HepG2 (cell line): Measurements from ENCODE around the gene TRAF4. TPM values are rescaled to one million over a fixed set of nuclear protein-coding genes. Genes with fewer than 3 reads are reported as not detected.
A peak's percentile ranks its signal among the peaks of the same experiment; 100 is the strongest.

ENCODE experiments used
- EEA1 ChIP-seq: sonication (generic); formaldehyde crosslinking; IDR thresholded peaks from 2 replicates; pipeline ENCODE4 v1.5.1; 2020; ENCODE audit warnings: mild to moderate bottlenecking, missing genetic modification reagents, borderline replicate concordance
- ELF1 ChIP-seq: sonication (generic); formaldehyde crosslinking; IDR thresholded peaks from 2 replicates; pipeline ENCODE4 v1.4.0; 2020; ENCODE audit warnings: missing genetic modification reagents
- GABPB1 ChIP-seq: IDR thresholded peaks from 2 replicates; pipeline ENCODE4 v1.6.1; 2016; ENCODE audit warnings: mild to moderate bottlenecking, missing genetic modification reagents, moderate library complexity, missing compliant biosample characterization
- HMG20A ChIP-seq: IDR thresholded peaks from 2 replicates; pipeline ENCODE4 v1.6.1; 2016; ENCODE audit warnings: borderline replicate concordance
- KMT2A ChIP-seq: sonication (generic); formaldehyde crosslinking; IDR thresholded peaks from 2 replicates; pipeline ENCODE4 v1.4.0; 2020; ENCODE audit warnings: missing genetic modification reagents
- MED8 ChIP-seq: sonication (generic); formaldehyde crosslinking; IDR thresholded peaks from 2 replicates; pipeline ENCODE4 v1.8.1; 2023; ENCODE audit warnings: mild to moderate bottlenecking, missing genetic modification reagents; ENCODE audit not compliant: insufficient replicate concordance
- MTF1 ChIP-seq: sonication (generic); formaldehyde crosslinking; IDR thresholded peaks from 2 replicates; pipeline ENCODE4 v1.5.0; 2020; ENCODE audit warnings: missing genetic modification reagents
- MXD3 ChIP-seq: IDR thresholded peaks from 2 replicates; pipeline ENCODE4 v1.6.1; 2016; ENCODE audit warnings: mild to moderate bottlenecking, missing biosample characterization, missing genetic modification reagents
- MYC ChIP-seq: sonication (generic); formaldehyde crosslinking; IDR thresholded peaks from 2 replicates; pipeline ENCODE4 v1.9.0; 2021; ENCODE audit warnings: missing genetic modification reagents, borderline replicate concordance
- MYPOP ChIP-seq: sonication (generic); formaldehyde crosslinking; IDR thresholded peaks from 2 replicates; pipeline ENCODE4 v1.8.1; 2023; ENCODE audit warnings: mild to moderate bottlenecking, moderate library complexity, missing genetic modification reagents
- TFE3 ChIP-seq: IDR thresholded peaks from 2 replicates; pipeline ENCODE4 v1.6.1; 2016
- THAP11 ChIP-seq: IDR thresholded peaks from 2 replicates; pipeline ENCODE4 v1.6.1; 2016; ENCODE audit warnings: missing biosample characterization, missing genetic modification reagents
- ZBTB7B ChIP-seq: sonication (generic); formaldehyde crosslinking; IDR thresholded peaks from 2 replicates; pipeline ENCODE4 v1.4.0; 2020; ENCODE audit warnings: missing genetic modification reagents
- ZNF143 ChIP-seq: sonication (generic); formaldehyde crosslinking; IDR thresholded peaks from 2 replicates; pipeline ENCODE4 v1.4.0; 2020; ENCODE audit warnings: missing genetic modification reagents
- ZNF276 ChIP-seq: sonication (generic); formaldehyde crosslinking; IDR thresholded peaks from 2 replicates; pipeline ENCODE4 v1.4.0; 2020; ENCODE audit warnings: mild to moderate bottlenecking, low read depth, missing genetic modification reagents
- ZNF687 ChIP-seq: sonication (generic); formaldehyde crosslinking; IDR thresholded peaks from 2 replicates; pipeline ENCODE4 v1.5.1; 2020; ENCODE audit warnings: mild to moderate bottlenecking, missing genetic modification reagents, moderate library complexity
- ZSCAN5A ChIP-seq: sonication (generic); formaldehyde crosslinking; IDR thresholded peaks from 2 replicates; pipeline ENCODE4 v1.8.0; 2022; ENCODE audit warnings: mild to moderate bottlenecking, missing genetic modification reagents, borderline replicate concordance
- polyA plus RNA-seq, 8 experiments: library from polyadenylated mRNA; depleted of rRNA in 3 of 8; stranded (reverse) in 7 of 8; unstranded in 1 of 8; fragments of >200 nt; fragmentation: Illumina TruSeq in 4 of 8; extraction: Trizol in 4 of 8; gene quantifications; 2 replicates each; pipeline versions ENCODE4 v1.2.1 to v1.2.3, GENCODE V29; 2011 to 2016; ENCODE audit warnings: low read depth in 4 of 8, missing spikeins in 1 of 8, mixed read lengths in 1 of 8; ENCODE audit not compliant: insufficient read depth in 1 of 8
- total RNA-seq, 5 experiments: library from RNA; depleted of rRNA; stranded (reverse); fragments of >200 nt; fragmentation: Illumina TruSeq; extraction: Trizol; gene quantifications; 2 replicates each; pipeline ENCODE4 v1.2.3, GENCODE V29; 2016; ENCODE audit warnings: low read depth in 1 of 5

The TRAF4 gene
- total and polyA plus RNA-seq, 2 of the 13 experiments (the other 11 are each of a cell fraction or from before 2014, with no cell fraction given), result 86.0 to 89.9 TPM

- 0 out of 2 replicates have a peak, but pooled peaks have one; percentile 8 for TF ChIP-seq MYPOP
- peak; percentile 42 for TF ChIP-seq TFE3 (CRISPR knock-in tag)
- TF ChIP-seq ZNF276 (CRISPR knock-in tag), result 0 out of 2 replicates have a peak, but pooled peaks have one; percentile 5
- TF ChIP-seq ZNF687 (CRISPR knock-in tag), result peak; percentile 3; the same call in 1 of the 2 replicates
- peak; percentile 72; the same call in 1 of the 2 replicates for TF ChIP-seq ZBTB7B
- peak; percentile 57 for TF ChIP-seq MED8 (CRISPR knock-in tag)
- peak; percentile 72 for TF ChIP-seq ELF1 (CRISPR knock-in tag)
- peak; percentile 23; the same call in 1 of the 2 replicates for TF ChIP-seq THAP11
- peak; percentile 93 for TF ChIP-seq MYC
- TF ChIP-seq HMG20A (CRISPR knock-in tag), result 0 out of 2 replicates have a peak, but pooled peaks have one; percentile 22
- no peak for TF ChIP-seq ZSCAN5A
- TF ChIP-seq KMT2A, result 0 out of 2 replicates have a peak, but pooled peaks have one; percentile 14
- TF ChIP-seq MTF1, result peak; percentile 20; the same call in 1 of the 2 replicates
- 0 out of 2 replicates have a peak, but pooled peaks have one; percentile 32 for TF ChIP-seq MXD3 (CRISPR knock-in tag)
- no peak for TF ChIP-seq ZNF143 (CRISPR knock-in tag)
- TF ChIP-seq GABPB1 (CRISPR knock-in tag), result peak; percentile 53
- TF ChIP-seq EEA1 (CRISPR knock-in tag), result peak; percentile 85; the same call in 1 of the 2 replicates
Observed at GRCh38 chr17:28744104-28744971, 527 bp downstream of the TRAF4 start (continued).
